ENCODE data around the gene EHMT2.
"Not testable (repeated sequence)": the region's sequence is repeated elsewhere in the genome, so short reads cannot be mapped to it uniquely, and the experiment has no call there.

DNA sequence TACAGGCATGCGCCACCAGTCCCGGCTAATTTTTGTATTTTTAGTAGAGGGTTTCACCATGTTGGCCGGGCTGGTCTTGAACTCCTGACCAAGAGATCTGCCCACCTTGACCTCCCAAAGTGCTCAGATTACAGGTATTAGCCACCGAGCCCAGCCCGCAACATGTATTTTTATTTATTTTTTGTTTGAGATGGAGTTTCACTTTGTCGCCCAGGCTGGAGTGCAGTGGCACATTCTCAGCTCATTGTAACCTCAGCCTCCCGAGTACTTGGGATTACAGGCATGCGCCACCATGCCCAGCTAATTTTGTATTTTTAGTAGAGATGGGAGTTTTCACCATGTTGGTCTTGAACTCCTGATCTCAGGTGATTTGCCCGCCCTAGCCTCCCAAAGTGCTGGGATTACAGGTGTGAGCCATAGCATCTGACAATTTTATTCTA lies 59.4 kb downstream of the EHMT2 start:
- TF ChIP-seq MAFK (IDR thresholded peaks at IDR 0.05; ENCODE audit: low read depth, low read length); RFX5 (IDR thresholded peaks at IDR 0.05; ENCODE audit: low read depth, low read length); MAZ (IDR thresholded peaks at IDR 0.05; ENCODE audit: borderline replicate concordance, low read depth, low read length); CTCF (conservative IDR thresholded peaks at IDR 0.05; ENCODE audit: low read depth, low read length); CEBPB (IDR thresholded peaks at IDR 0.05; ENCODE audit: low read depth, low read length); POLR2A (IDR thresholded peaks at IDR 0.05; ENCODE audit: low read depth, low read length); RCOR1 (IDR thresholded peaks at IDR 0.05; ENCODE audit: insufficient replicate concordance, low read length); MXI1 (IDR thresholded peaks at IDR 0.05; ENCODE audit: borderline replicate concordance, low read depth, low read length); RAD21 (IDR thresholded peaks at IDR 0.05; ENCODE audit: low read length): not testable (repeated sequence)
- TF ChIP-seq, protein P1, sequence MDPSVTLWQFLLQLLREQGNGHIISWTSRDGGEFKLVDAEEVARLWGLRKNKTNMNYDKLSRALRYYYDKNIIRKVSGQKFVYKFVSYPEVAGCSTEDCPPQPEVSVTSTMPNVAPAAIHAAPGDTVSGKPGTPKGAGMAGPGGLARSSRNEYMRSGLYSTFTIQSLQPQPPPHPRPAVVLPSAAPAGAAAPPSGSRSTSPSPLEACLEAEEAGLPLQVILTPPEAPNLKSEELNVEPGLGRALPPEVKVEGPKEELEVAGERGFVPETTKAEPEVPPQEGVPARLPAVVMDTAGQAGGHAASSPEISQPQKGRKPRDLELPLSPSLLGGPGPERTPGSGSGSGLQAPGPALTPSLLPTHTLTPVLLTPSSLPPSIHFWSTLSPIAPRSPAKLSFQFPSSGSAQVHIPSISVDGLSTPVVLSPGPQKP (IDR thresholded peaks at IDR 0.05; ENCODE audit: borderline replicate concordance, low read depth, low read length), result not testable (repeated sequence)
